Smooth muscle cell (in vitro differentiated cells): ENCODE data around the gene SDC1. TPM values are rescaled to one million over a fixed set of nuclear protein-coding genes. Genes with fewer than 3 reads are reported as not detected.

Experiments used
- DNase-seq: peaks from one replicate; lab custom pipeline; 2025; ENCODE audit not compliant: unreplicated experiment; lab: John Stamatoyannopoulos, UW
- H2AFZ ChIP-seq: fragments of 200-600 bp; sonication (generic); 2 replicates; pipeline ENCODE4 v1.6.0; 2016; ENCODE audit warnings: antibody characterized with exemption, low read depth, mild to moderate bottlenecking
- H3F3A ChIP-seq: fragments of 200-600 bp; sonication (generic); 2 replicates; pipeline ENCODE4 v1.6.0; 2017; ENCODE audit warnings: antibody characterized with exemption, low read depth
- H3K27ac ChIP-seq: fragments of 200-600 bp; sonication (generic); 2 replicates; pipeline ENCODE4 v1.5.1; 2016; ENCODE audit warnings: low read depth, mild to moderate bottlenecking
- H3K27me3 ChIP-seq: fragments of 200-600 bp; sonication (generic); 2 replicates; pipeline ENCODE4 v1.6.1; 2016; ENCODE audit warnings: low read depth, mild to moderate bottlenecking
- H3K36me3 ChIP-seq: fragments of 200-600 bp; sonication (generic); 2 replicates; pipeline ENCODE4 v1.5.1; 2016; ENCODE audit warnings: low read depth
- H3K4me1 ChIP-seq: fragments of 200-600 bp; sonication (generic); 2 replicates; pipeline ENCODE4 v1.5.1; 2016; ENCODE audit warnings: low read depth
- H3K4me2 ChIP-seq: fragments of 200-600 bp; sonication (generic); 2 replicates; pipeline ENCODE4 v1.6.0; 2016; ENCODE audit warnings: mild to moderate bottlenecking
- H3K4me3 ChIP-seq: fragments of 200-600 bp; sonication (generic); 2 replicates; pipeline ENCODE4 v1.5.1; 2016; ENCODE audit warnings: mild to moderate bottlenecking
- H3K79me2 ChIP-seq: fragments of 200-600 bp; sonication (generic); 2 replicates; pipeline ENCODE4 v1.6.0; 2016; ENCODE audit warnings: low read depth, mild to moderate bottlenecking
- H3K9ac ChIP-seq: fragments of 200-600 bp; sonication (generic); 2 replicates; pipeline ENCODE4 v1.6.0; 2016; ENCODE audit warnings: low read depth
- H3K9me3 ChIP-seq: fragments of 200-600 bp; sonication (generic); replicated peaks from 2 replicates; pipeline ENCODE4 v1.5.1; 2016; ENCODE audit warnings: low read depth
- H4K20me1 ChIP-seq: fragments of 200-600 bp; sonication (generic); 2 replicates; pipeline ENCODE4 v1.6.0; 2016; ENCODE audit warnings: low read depth
- CTCF ChIP-seq: fragments of 200-600 bp; sonication (generic); IDR thresholded peaks from 2 replicates; pipeline ENCODE4 v1.5.1; 2017; ENCODE audit warnings: borderline replicate concordance, mild to moderate bottlenecking, antibody characterized with exemption; ENCODE audit not compliant: insufficient read depth, poor library complexity, severe bottlenecking
- WGBS: methylation state at CpG from one replicate; pipeline ENCODE4 v1.1.7; 2016; ENCODE audit warnings: low lambda C conversion rate; 5-methylcytosine and 5-hydroxymethylcytosine counted together
- polyA plus RNA-seq: library from polyadenylated mRNA; unstranded; fragments of >200 nt; fragmentation: Nextera tagmentation; extraction: Ambion mirVana; gene quantifications from 2 replicates; pipeline ENCODE4 v1.2.1, GENCODE V29; 2016
- total RNA-seq: library from RNA; depleted of rRNA; stranded (reverse); fragments of >200 nt; gene quantifications from 2 replicates; pipeline ENCODE4 v1.2.3, GENCODE V29; 2014

SDC1 gene
- total and polyA plus RNA-seq, 2 experiments from 2014 or later: 61.0 to 88.1 TPM

GRCh38 chr2:20198001-20198400 is 26.9 kb downstream of the SDC1 start:
- no peak overlapping the region for H2AFZ ChIP-seq
- no peaks in the 10 kb centered on the region for H3K36me3 ChIP-seq
- H3F3A ChIP-seq: no peaks in the 10 kb centered on the region
- no peak overlapping the region for H3K4me2 ChIP-seq
- no peak for DNase-seq
- H4K20me1 ChIP-seq: no peaks in the 10 kb centered on the region
- no peaks in the 10 kb centered on the region for H3K79me2 ChIP-seq
- no peak for TF ChIP-seq CTCF
- H3K4me1 ChIP-seq: peaks cover 5% of the 10 kb centered on the region
- H3K9ac ChIP-seq: no peak overlapping the region
- no peaks in the 10 kb centered on the region for H3K27me3 ChIP-seq
- 95% methylated on average over 9 of the region's 9 CpGs for WGBS
- H3K9me3 ChIP-seq: no peaks in the 10 kb centered on the region
- H3K4me3 ChIP-seq: no peak overlapping the region
- no peak overlapping the region for H3K27ac ChIP-seq

- H3K4me2 ChIP-seq: peak overlapping the region; percentile 44
- H2AFZ ChIP-seq: peak overlapping the region; percentile 69
- H4K20me1 ChIP-seq: no peaks in the 10 kb centered on the region
- no peak for TF ChIP-seq CTCF
- no peak overlapping the region for H3K9ac ChIP-seq
- H3F3A ChIP-seq: no peaks in the 10 kb centered on the region
- no peak overlapping the region for H3K27ac ChIP-seq
- H3K27me3 ChIP-seq: no peaks in the 10 kb centered on the region
- H3K79me2 ChIP-seq: no peaks in the 10 kb centered on the region
- H3K9me3 ChIP-seq: no peaks in the 10 kb centered on the region
- no peaks in the 10 kb centered on the region for H3K36me3 ChIP-seq
- 75% methylated on average over 9 of the region's 9 CpGs for WGBS
- peaks cover 5% of the 10 kb centered on the region for H3K4me1 ChIP-seq
- DNase-seq: no peak
- no peak overlapping the region for H3K4me3 ChIP-seq
Observed at GRCh38 chr2:20197192-20197591, 27.7 kb downstream of the SDC1 start.

GRCh38 chr2:20196657-20197161 is 28.2 kb downstream of the SDC1 start:
- Histone ChIP-seq H3K4me3 (no peak overlapping the region), H3F3A (no peaks in the 10 kb centered on the region), H3K79me2 (no peaks in the 10 kb centered on the region), H4K20me1 (no peaks in the 10 kb centered on the region), H3K4me1 (peaks cover 6% of the 10 kb centered on the region), H2AFZ (peak overlapping the region; percentile 69), H3K9me3 (no peaks in the 10 kb centered on the region), H3K4me2 (peak overlapping the region; percentile 44), H3K27ac (no peak overlapping the region), H3K9ac (no peak overlapping the region), H3K27me3 (no peaks in the 10 kb centered on the region), H3K36me3 (no peaks in the 10 kb centered on the region)
- DNase-seq: no peak
- 76% methylated on average over 16 of the region's 16 CpGs for WGBS
- TF ChIP-seq CTCF: no peak

GRCh38 chr2:20196053-20196656 is 28.8 kb downstream of the SDC1 start:
- H3K4me3 ChIP-seq: no peak overlapping the region
- peaks cover 10% of the 10 kb centered on the region for H3K4me1 ChIP-seq
- no peak overlapping the region for H3K4me2 ChIP-seq
- no peak overlapping the region for H3K9ac ChIP-seq
- 94% methylated on average over 7 of the region's 7 CpGs for WGBS
- no peak for DNase-seq
- H3K27me3 ChIP-seq: no peaks in the 10 kb centered on the region
- no peaks in the 10 kb centered on the region for H4K20me1 ChIP-seq
- TF ChIP-seq CTCF: no peak
- H3K27ac ChIP-seq: no peak overlapping the region
- no peaks in the 10 kb centered on the region for H3K9me3 ChIP-seq
- no peak overlapping the region for H2AFZ ChIP-seq
- H3K79me2 ChIP-seq: no peaks in the 10 kb centered on the region
- no peaks in the 10 kb centered on the region for H3K36me3 ChIP-seq
- H3F3A ChIP-seq: no peaks in the 10 kb centered on the region
